ENCODE data around the gene NTSR1.
A peak's percentile ranks its signal among the peaks of the same experiment; 100 is the strongest.

NTSR1 gene

DNA sequence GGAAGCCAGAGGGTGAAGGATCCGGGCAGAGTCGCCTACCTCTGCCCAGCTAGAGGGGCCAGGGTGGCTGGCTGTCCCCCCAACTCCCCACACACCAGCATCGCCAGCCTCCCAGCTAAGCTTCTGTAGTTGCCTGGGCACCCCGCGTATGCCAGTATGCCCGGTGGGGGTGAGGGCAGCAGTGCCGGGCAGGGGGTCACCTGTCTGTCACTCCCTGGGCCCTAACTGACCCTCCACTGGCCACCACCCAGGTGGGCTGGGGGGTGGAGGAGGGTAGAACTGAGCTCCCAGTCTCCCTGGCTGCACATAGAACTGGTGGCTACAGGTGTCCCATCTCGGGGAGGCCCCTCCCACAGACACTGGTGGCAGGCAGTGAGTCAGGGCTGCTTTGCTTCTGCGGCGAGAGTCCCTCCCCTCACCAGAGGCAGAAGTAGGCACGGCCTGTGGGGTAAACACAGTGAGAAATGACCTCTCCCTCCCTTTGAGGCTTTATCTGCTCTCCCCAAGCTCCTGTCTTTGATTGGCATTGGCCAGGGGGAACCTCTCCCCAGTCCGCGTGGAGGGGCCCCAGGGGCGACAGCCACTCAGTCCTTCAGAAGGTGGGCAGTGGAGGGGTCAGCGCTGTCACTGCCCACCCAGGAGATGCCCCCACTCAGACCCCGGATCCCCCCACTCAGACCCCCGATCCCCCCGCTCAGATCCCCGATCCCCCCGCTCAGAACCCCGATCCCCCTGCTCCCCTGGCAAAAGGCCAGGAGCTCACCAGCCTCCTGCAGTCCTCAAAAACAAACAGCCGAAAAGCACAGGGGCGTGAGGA lies 2.5 kb downstream of the NTSR1 start:
- peak; percentile 44 for DNase-seq

DNA sequence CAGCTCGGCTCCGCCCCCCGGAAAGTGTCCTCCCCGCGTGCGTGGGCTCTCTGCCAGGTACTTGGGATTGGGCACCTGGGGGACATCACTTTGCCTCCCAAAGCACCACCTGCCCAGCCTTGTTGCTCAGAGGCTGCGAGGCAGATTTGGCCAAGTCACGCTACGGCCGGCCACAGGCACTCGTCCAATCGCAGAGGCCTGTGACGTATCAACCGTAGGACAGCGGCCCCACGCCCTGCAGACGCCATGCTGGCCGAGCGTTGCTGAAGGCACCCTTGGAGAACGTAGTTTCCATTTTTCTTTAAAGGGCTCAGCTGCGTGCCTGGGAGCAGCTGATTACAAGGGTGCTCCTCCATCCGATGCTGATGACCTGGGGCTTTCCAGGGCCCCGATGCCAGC lies 3.1 kb downstream of the NTSR1 start:
- no peak for DNase-seq

DNA sequence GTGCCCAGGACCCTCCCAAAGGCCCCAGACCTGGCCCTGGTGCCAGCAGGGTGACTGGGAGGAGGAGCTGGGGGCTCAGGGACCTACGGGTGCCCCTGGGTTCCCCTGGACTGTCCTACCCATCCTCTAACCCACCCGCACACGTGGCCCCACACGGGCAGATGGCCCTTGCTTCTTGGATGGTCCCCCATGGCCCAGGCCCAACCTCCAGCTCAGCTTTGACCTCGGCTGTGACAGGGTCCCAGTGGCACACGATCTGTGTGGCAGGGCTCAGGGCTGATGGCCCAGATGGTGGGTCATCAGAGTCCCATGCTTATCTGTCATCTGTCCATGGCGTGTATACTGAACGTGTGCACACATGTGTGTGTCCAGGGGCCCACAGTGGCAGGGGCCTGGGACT lies 4.0 kb downstream of the NTSR1 start:
- DNase-seq, result no peak

DNA sequence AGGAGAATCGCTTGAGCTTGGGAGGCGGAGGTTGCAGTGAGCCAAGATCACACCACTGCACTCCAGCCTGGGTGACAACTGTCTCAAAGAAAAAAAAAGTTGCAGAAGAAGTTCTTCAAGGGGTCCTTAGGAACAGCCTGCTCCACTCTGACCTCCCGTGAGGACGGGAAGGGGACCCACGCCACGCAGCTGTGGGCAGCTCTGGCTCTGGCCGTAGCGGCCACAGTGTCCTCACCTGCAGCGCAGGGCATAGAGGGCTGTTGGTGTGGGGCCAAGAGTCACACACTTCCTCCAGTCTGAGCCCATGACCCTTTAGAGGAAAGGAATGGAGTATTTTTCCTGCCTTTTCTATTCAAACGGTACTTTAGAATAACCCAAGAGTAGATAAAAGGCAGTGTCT lies 5.4 kb downstream of the NTSR1 start:
- no peak for DNase-seq

DNA sequence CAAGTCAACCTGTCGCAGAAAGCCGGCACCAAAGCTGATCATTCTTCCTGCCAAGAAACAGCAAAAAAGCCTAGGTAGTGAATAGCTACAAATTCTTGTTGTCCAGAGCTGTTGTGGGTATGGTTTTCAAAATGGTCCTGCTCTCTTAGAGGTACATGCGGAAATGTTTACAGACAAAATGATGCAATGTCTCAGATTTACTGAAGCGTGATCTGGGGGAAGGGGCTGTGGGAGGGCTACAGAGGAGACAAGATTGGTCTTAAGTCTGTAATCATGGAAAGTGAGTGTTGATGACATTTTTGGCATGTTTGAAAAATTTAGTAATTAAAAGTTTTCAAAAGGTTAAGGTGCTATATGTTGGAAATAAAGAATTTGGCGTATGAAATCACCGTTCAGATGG lies 6.2 kb downstream of the NTSR1 start:
- no peak for DNase-seq

DNA sequence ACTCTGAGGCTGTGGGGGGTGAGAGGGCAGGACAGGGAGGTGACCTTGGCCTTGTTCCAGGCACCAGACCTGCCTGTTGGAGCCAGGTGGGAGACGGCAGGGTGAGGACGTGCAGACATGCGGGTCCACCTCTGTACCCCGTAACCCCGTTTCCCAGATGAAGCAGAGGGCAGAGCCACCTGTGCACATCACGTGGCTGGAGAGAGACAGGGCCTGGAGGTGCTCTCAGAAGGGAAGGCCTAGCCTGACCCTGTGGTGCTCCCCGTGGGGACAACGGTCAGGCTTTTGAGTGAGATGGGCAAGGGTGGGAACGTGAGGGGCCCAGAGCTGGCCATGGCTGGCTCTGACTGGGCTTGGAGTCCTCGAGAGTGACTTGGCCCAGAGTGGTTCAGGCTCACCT lies 6.6 kb downstream of the NTSR1 start:
- no peak for DNase-seq

DNA sequence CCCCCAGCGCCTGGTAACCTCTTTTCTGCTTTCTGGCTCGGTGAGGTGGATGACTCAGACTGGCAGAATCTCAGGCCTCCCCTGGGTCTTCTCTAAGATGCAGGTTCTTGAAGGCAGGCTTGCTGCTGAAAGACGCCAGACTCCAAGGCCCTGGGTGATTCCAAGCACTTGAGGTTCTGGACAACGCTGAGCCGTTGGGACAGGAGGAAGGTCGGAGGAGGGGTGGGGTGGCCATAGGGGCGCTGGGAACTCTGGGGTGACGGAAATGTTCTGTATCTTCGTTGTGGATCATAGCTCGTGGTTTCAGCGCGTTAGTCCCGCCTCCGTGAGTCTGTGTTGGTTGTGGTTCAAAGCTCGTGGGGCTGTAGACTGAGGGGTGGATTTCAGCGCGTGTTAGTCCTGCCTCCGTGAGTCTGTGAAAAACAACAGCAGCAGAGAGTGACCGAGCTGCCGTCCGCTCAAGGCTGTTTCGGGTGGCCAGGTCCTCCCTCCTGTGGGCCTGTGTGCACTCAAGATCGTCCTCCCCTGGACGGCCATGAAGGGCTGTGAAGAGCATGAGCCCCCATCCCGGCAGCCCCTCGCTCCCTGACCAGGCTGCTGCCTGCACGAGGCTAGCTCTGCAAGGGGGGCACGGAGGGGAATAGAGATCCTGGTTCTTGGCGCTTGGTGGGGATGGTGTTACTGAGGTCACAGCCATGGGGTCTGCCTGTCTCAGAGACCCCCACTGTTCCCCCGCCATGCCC lies 7.7 kb downstream of the NTSR1 start:
- DNase-seq, result peak; percentile 53

DNA sequence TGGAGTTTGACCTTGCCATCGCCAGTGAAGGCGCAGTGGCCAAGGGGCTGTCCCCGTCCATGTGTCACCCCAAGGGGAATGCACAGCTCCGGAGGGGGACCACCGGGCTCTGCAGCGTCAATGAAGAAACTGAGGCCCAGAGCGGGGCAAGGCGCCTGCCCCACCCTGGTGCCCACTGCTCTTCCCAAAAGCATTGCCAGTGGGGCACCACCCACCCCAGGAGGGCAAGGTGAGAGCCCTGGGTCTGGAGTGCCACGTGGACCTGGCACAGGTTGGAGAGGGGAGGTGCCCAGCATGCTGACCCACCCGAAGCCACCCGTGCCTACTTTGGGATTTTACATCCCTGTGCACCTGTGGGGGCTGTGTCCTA lies 8.3 kb downstream of the NTSR1 start:
- no peak for DNase-seq

DNA sequence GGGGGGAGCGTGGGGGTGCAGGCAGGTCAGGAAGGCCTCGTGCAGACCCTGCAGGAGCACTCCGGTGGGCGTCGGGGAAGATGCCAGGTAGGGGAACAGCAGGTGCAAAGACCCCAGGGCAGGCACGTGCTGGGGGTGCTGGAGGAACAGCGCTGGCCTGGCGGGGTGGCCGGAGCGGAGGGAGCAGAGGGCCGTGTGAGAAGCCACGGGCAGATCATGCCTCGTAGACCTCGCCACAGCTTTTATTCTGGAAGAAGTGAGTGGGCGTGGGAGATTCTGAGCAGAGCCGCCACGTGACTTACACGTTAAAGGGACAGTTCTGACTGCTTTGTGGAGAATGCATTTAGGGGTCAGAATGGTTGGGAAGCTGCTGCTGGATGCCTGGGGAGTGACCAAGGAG lies 9.3 kb downstream of the NTSR1 start:
- no peak for DNase-seq

DNA sequence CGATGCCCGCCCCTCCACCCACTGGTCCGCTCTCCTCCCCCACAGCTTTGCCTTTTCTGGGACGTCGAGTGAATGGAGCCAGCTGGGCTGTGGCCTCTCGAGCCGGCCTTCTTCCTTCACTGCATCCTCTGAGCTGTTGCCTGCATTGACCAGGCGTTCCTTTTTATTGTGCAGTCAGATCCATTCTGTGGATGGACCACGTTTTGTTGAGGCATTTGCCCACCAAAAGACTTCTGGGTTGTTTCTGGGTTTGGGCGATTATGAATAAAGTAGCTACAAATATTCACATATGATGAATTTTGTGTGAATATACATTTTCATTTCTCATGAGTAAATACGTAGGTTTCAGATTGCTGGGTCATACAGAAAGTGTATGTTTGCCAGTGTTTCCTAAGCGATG lies 9.9 kb downstream of the NTSR1 start:
- DNase-seq, result no peak

DNA sequence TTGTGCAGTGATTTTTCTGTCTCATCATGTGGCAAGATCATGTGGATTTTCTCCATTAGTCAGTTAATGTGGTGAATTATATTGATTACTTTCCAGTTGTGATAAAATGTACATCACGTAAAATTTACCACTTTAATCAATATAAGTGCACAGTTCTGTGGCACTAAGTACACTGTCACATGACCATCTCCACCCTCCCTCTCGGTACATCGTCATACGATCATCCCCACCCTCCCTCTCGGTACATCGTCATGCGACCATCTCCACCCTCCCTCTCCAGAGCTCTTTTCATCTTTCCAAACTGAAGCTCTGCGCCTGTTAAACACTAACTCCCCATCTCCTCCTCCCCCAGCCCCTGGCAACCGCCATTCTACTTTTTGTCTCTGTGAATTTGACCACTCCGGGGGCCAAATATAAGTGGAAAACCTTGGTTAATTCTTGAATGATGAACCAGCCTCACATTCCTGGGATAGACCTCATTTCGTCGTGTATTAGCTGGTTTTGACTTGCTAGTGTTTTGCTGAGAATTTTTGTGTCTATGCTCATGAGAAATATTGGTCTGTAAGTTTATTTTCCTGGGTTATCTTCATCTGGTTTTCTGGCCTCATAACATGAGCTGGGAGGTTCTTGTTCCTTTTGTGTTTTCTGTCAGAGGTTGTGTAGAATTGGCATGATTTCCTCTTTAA lies 10.8 kb downstream of the NTSR1 start:
- DNase-seq, result no peak

DNA sequence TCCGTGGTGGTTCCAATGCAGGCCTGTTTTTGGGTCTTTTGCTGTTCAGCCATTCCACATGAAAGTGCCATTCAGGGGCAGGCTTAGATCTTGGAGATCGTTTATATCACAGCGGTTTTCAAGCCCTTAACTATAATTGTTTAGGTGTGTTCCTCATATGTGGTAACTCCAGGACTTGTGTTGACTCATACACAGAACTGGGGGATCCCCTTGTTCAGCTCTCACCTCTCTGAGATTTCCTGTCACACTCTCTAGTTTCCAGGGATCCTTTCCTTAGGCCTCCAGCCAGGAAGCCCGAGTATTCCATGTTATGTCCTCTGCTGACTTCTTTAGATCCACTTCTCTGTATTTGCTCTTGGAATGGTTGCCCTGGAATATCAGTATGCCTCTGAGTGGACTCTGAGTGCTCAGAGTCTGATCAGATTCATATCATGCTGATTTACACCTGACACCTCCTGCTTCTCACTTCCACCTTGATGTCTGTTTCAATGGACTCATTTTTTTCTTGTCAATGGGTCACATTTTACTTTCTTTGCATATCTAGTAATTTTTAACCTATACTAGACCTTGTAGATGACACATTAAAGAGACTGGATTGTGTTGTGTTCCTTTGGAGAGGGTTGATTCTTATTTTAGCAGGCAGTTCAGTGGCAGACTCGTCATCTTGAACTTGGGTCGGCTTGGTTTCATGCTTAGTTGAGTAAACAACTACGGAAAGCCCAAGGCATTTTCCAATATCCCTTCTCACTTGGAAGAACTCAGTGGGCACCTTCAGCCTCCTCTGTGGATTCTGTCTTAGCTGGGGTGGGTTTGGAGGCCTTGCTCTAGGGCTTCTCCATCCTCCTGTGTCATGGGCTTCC lies 13.1 kb downstream of the NTSR1 start:
- no peak for DNase-seq

DNA sequence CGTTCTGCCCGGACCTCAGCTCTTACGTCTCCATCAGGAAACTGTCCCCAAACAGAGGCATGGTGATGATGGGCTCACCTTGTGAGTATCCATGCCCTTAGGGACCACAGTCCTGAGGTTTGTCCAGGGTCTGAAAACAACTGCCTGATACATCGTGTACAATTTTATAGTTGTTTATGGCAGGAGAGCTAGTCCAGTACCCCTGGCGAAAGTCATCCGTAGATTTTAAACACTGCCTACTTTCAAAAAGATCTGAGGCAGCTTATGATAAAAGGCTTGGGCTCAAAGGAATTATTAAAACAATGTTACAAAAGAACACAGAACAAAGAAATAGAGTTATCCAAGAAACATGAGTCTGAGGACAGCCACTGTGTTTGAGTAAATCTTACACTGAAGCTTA lies 14.0 kb downstream of the NTSR1 start:
- DNase-seq, result no peak

DNA sequence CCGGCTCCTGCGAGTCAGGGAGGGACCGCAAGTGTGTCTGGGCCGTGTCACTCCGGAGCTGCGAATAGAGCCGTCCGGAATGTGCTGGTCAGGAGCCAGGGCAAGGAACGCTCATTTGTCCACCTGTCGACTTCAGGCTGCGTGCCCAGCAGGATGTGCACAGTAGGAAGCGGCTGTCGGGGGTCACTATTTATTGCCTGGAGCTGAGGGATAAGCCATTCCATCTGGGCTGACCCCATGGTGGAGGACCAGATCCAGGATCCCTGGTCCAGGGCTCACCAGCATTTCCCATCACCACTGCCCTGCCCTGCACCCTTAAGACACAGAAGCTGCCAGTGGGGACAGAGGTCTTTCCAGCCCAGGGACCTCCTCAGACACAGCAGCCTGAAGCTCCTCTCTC lies 14.7 kb downstream of the NTSR1 start:
- DNase-seq, result no peak

DNA sequence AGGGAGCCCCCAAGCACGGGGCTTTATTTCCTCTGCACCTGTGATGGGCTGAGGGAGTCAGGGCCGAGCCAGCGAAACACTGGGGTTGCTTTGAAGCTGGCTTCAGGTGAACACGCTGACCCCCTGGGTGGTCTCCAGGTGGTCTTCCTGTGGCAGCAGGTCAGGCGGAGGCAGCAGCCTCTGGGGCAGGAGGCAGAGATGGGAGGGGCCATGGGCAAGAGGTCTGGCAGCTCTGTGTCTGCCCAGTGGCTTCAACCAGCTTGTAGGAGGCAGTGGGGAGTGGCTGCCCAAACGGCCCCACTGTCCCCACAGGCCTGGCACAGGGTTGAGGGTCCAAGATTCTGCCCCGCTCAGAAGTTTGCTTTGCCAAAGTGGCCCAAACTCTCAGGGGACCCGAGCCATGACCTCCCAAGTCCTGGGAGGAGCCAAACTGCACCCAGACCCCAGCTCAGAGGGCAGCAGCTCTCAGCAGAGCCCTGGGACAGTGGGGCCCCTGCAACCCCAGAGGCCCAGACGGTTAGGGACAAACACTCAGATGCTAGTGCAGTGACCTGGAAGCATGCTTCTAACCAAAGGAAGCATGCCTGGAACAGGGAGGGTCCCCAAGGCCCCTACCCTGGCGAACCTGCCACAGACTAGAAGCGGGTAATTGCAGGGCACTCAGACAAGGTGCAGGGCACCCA lies 15.3 kb downstream of the NTSR1 start:
- DNase-seq, result no peak

DNA sequence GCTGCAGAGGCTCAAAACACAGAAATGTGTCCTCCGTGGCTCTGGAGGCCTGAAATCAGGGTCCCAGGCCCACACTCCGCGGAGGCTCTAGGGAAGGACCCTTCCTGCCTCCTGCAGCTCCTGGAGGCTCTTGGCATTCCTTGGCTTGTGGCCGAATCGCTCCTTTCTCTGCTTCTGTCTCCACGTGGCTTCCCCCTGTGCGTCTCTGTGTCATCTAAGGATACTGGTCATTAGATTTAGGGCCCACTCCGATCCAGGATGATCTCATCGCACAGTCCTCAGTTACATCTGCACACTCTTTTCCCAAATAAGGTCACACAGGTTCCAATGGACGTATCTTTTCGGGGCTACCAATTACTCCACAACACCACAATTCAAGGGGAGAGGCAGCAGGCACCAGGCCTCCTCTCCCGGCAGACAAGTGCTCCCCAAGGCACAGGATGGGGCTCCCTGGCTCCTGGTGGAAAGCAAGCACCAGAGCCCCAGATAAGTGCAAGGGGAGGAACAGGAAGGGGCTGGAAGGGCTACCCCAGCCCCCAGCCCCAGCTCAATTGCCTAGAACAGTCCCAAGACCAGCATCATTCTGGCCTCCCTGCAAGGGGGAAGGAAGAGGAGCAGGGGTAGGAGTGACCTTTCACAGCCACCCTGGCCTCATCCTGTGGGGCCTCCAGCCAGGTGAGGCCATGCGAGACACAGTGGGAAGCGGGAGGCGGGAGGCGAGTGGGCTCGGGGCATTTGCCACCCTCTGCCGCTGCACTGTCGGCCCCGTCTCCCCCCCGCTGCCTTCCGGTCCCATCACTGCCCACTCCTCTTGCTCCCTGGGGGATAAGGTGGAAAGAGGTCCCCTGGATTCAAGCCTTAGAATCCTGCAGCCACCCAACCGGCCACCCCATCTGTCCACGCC lies 16.3 kb downstream of the NTSR1 start:
- DNase-seq, result no peak

DNA sequence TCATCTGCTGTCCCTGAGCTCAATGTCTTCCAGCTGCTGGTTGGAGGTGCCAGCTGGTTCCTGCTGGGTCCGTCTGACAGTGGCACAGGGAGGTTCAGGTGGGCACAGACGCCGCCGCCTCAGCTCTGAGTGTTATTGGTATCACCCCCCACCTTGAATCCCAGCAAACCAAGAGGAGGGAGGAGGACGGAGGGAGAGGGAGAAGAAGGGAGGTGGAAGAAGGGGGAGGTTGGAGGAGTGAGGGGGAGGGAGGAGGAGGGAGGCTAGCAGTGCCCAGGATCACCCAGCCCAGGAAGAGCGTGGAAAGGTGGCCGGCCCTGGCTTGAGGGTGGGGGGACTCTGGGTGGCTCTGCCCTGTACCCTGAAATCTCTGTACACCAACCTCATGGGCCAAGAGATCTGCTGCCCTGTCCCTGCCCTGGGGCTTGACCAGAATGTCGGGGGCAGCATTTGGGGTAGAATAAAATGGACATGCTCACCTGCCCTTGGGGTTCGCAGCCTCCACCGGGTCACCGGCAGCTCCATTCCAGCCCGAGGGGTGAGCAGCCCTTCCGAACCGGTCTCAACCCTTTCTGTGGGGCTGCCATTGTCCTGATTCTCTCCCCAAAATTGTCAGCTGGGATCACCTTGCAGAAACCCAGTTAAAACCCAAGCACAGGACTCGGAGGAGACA lies 17.1 kb downstream of the NTSR1 start:
- no peak for DNase-seq

DNA sequence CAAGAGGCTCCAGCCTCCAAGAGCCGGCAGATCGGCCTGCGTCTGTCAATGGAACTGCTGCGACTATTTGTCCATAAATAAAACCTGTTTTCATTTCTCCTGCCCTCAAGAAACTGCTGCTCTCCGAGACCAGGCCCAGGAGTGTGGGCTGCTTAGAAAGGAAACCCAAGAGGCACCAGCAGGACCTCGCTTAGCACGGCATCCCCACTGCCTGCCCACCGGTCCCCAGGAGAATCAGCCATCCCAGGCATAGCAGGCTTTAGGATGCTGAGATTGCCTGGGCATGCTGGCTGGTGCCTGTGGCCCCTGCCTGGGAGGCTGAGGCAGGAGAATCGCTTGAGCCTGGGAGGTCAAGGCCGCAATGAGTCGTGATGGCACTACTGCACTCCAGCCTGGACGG lies 17.6 kb downstream of the NTSR1 start:
- no peak for DNase-seq

DNA sequence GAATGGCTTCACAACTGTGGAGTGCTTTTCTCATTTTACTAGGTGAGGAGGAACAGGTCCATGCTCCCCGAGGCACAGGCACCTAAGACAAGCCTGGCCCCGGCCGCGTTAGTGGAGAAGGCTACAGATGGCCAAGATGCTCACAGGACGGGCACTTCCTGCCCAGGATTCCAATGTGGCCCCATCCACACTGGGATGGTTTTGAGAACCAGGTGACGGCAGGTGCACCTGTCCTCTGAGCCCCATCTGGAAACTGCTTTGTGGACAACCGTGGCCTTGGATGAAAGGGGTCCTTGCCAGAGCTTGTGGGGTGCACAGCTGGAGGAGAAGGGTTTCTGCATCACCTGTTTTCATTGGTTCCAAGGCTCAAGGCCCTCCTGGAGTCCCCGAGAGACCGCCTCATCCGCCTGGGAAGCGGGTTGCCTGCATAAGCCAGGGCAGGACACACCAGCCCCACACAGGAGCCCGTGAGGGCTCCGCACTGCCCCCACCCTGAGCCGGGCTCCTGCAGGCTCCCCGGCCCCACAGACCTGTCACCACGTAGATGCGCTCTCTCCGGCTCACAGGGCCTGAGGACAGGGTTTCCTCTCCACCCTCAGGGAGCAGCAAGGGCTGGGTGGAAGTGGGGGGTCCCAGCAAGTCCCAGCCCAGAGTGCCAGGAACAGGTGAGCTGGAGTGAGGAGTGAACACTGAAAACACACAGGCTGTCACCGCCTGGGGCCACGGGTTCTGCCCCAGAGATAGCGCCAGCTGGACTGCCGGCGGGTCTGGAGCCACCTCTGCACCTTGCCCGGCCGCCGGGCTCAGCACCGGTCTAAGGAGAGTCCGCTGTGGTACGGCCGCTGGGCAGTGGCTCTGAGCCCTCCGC lies 18.3 kb downstream of the NTSR1 start:
- no peak for DNase-seq

DNA sequence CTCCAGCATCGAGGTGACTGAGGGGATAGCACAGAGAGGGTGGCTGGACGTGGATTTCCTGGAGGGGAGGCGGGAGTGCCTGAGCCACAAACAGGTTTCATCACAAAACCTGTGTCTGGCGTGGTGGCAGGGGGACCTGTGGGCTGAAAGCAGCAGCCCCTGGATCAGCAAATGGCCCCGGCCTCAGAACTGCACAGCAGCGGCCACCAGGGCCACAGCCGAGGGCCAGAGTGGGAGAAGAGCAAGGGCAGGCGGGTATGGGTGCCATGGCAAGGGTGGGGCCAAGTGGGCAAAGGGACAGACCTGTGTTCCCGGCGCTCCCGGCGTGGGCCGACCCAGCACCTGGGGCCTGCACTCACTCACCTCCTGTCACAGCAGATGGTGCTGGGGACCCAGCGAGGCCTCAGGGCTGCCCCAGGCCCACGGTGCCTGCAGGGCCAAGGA lies 19.0 kb downstream of the NTSR1 start:
- DNase-seq, result no peak
